HUES64 (cell line): Measurements from ENCODE around the gene GNAL.
A peak's percentile ranks its signal among the peaks of the same experiment; 100 is the strongest.

Source experiments
- H3K27ac ChIP-seq: 2 replicates; pipeline ENCODE4 v1.7.0; 2013; ENCODE audit warnings: low read depth, low read length, inconsistent platforms
- H3K27me3 ChIP-seq: 2 replicates; pipeline ENCODE4 v1.6.1; 2013; ENCODE audit warnings: mild to moderate bottlenecking, low read length; ENCODE audit not compliant: insufficient read depth
- H3K36me3 ChIP-seq: 2 replicates; pipeline ENCODE4 v1.6.1; 2013; ENCODE audit warnings: mild to moderate bottlenecking, low read length; ENCODE audit not compliant: insufficient read depth
- H3K4me1 ChIP-seq: 2 replicates; pipeline ENCODE4 v1.6.1; 2013; ENCODE audit warnings: mild to moderate bottlenecking, low read length, moderate library complexity; ENCODE audit not compliant: insufficient read depth
- H3K4me3 ChIP-seq: 2 replicates; pipeline ENCODE4 v1.5.1; 2013; ENCODE audit warnings: mild to moderate bottlenecking, low read length, moderate library complexity
- H3K9ac ChIP-seq: 2 replicates; pipeline ENCODE4 v1.6.1; 2013; ENCODE audit warnings: mild to moderate bottlenecking, low read depth, low read length
- H3K9me3 ChIP-seq: 2 replicates; pipeline ENCODE4 v1.6.1; 2013; ENCODE audit warnings: low read depth, low read length; ENCODE audit not compliant: insufficient read depth
- WGBS: fragments of 150-250, 120-280 bp; methylation state at CpG from one replicate; pipeline ENCODE4 v1.1.7; 2013; ENCODE audit warnings: missing lambda C conversion rate; 5-methylcytosine and 5-hydroxymethylcytosine counted together

GNAL gene

GRCh38 chr18:11792632-11793031, 103.6 kb downstream of the GNAL start:
- no peaks in the 10 kb centered on the region for H3K27me3 ChIP-seq
- no peak overlapping the region for H3K9ac ChIP-seq

GRCh38 chr18:11794195-11794594, 105.1 kb downstream of the GNAL start:
- no peak overlapping the region for H3K4me3 ChIP-seq
- 95% methylated on average over 3 of the region's 3 CpGs for WGBS
- H3K27ac ChIP-seq: no peak overlapping the region
- H3K4me1 ChIP-seq: peaks cover 24% of the 10 kb centered on the region
- no peaks in the 10 kb centered on the region for H3K36me3 ChIP-seq
- no peaks in the 10 kb centered on the region for H3K9me3 ChIP-seq
- H3K9ac ChIP-seq: no peak overlapping the region
- H3K27me3 ChIP-seq: no peaks in the 10 kb centered on the region

More at GRCh38 chr18:11792632-11793031, 103.6 kb downstream of the GNAL start:
- no peaks in the 10 kb centered on the region for H3K9me3 ChIP-seq
- no peak overlapping the region for H3K4me3 ChIP-seq
- H3K36me3 ChIP-seq: no peaks in the 10 kb centered on the region
- H3K27ac ChIP-seq: no peak overlapping the region
- H3K4me1 ChIP-seq: peaks cover 33% of the 10 kb centered on the region

GRCh38 chr18:11795916-11796315, 106.9 kb downstream of the GNAL start:
- WGBS: 95% methylated on average over 6 of the region's 6 CpGs

GRCh38 chr18:11798271-11798670, 109.2 kb downstream of the GNAL start:
- H3K36me3 ChIP-seq: no peaks in the 10 kb centered on the region
- no peaks in the 10 kb centered on the region for H3K27me3 ChIP-seq
- no peaks in the 10 kb centered on the region for H3K4me1 ChIP-seq
- WGBS: 88% methylated on average over 1 of the region's 1 CpG
- H3K27ac ChIP-seq: no peak overlapping the region
- no peak overlapping the region for H3K9ac ChIP-seq
- H3K4me3 ChIP-seq: no peak overlapping the region
- H3K9me3 ChIP-seq: no peaks in the 10 kb centered on the region

More at GRCh38 chr18:11795916-11796315, 106.9 kb downstream of the GNAL start:
- no peak overlapping the region for H3K4me3 ChIP-seq
- no peak overlapping the region for H3K9ac ChIP-seq
- no peaks in the 10 kb centered on the region for H3K27me3 ChIP-seq
- peaks cover 9% of the 10 kb centered on the region; the same call in 1 of the 2 replicates for H3K4me1 ChIP-seq
- H3K27ac ChIP-seq: no peak overlapping the region
- no peaks in the 10 kb centered on the region for H3K36me3 ChIP-seq
- no peaks in the 10 kb centered on the region for H3K9me3 ChIP-seq

- Histone ChIP-seq H3K27me3 (no peaks in the 10 kb centered on the region), H3K27ac (no peak overlapping the region), H3K9ac (no peak overlapping the region), H3K9me3 (no peaks in the 10 kb centered on the region), H3K36me3 (no peaks in the 10 kb centered on the region), H3K4me1 (no peaks in the 10 kb centered on the region), H3K4me3 (no peak overlapping the region)
- 100% methylated on average over 2 of the region's 2 CpGs for WGBS
These were observed 110.0 kb downstream of the GNAL start for GRCh38 chr18:11799066-11799465.

GRCh38 chr18:11800566-11801334, 111.7 kb downstream of the GNAL start:
- 85% methylated on average over 4 of the region's 5 CpGs for WGBS
- Histone ChIP-seq H3K9ac (no peak overlapping the region), H3K4me1 (0 out of 2 replicates have a peak, but pooled peaks cover 2% of the 10 kb centered on the region), H3K9me3 (no peaks in the 10 kb centered on the region), H3K27ac (no peak overlapping the region), H3K27me3 (no peaks in the 10 kb centered on the region), H3K4me3 (no peak overlapping the region), H3K36me3 (no peaks in the 10 kb centered on the region)

- no peak overlapping the region for H3K9ac ChIP-seq
- H3K4me1 ChIP-seq: peaks cover 10% of the 10 kb centered on the region
- no peaks in the 10 kb centered on the region for H3K27me3 ChIP-seq
- no peak overlapping the region for H3K4me3 ChIP-seq
- no peaks in the 10 kb centered on the region for H3K9me3 ChIP-seq
- H3K36me3 ChIP-seq: no peaks in the 10 kb centered on the region
- H3K27ac ChIP-seq: no peak overlapping the region
- 93% methylated on average over 4 of the region's 4 CpGs for WGBS
These were observed 112.5 kb downstream of the GNAL start for GRCh38 chr18:11801573-11801972.

- H3K36me3 ChIP-seq: no peaks in the 10 kb centered on the region
- WGBS: 85% methylated on average over 6 of the region's 6 CpGs
- peaks cover 15% of the 10 kb centered on the region for H3K4me1 ChIP-seq
- H3K27ac ChIP-seq: no peak overlapping the region
- no peak overlapping the region for H3K9ac ChIP-seq
- no peaks in the 10 kb centered on the region for H3K27me3 ChIP-seq
- H3K9me3 ChIP-seq: no peaks in the 10 kb centered on the region
- no peak overlapping the region for H3K4me3 ChIP-seq
These were observed 113.1 kb downstream of the GNAL start for GRCh38 chr18:11802158-11802557.

- 95% methylated on average over 10 of the region's 10 CpGs for WGBS
These were observed 113.5 kb downstream of the GNAL start for GRCh38 chr18:11802586-11802985.

GRCh38 chr18:11807233-11807632, 118.2 kb downstream of the GNAL start:
- Histone ChIP-seq H3K27me3 (no peaks in the 10 kb centered on the region), H3K27ac (peak overlapping the region; percentile 83), H3K9me3 (no peaks in the 10 kb centered on the region), H3K4me1 (peaks cover 49% of the 10 kb centered on the region), H3K36me3 (no peaks in the 10 kb centered on the region), H3K9ac (peak overlapping the region; percentile 50; the same call in 1 of the 2 replicates), H3K4me3 (no peak overlapping the region)
- WGBS: 90% methylated on average over 7 of the region's 7 CpGs

More at GRCh38 chr18:11802586-11802985, 113.5 kb downstream of the GNAL start:
- Histone ChIP-seq H3K27ac (no peak overlapping the region), H3K36me3 (no peaks in the 10 kb centered on the region), H3K4me1 (peaks cover 19% of the 10 kb centered on the region), H3K4me3 (no peak overlapping the region), H3K9ac (no peak overlapping the region), H3K9me3 (no peaks in the 10 kb centered on the region), H3K27me3 (no peaks in the 10 kb centered on the region)

- Histone ChIP-seq H3K36me3 (no peaks in the 10 kb centered on the region), H3K4me3 (no peak overlapping the region), H3K27me3 (no peaks in the 10 kb centered on the region), H3K4me1 (peaks cover 49% of the 10 kb centered on the region), H3K9me3 (no peaks in the 10 kb centered on the region), H3K27ac (peak overlapping the region; percentile 83), H3K9ac (peak overlapping the region; percentile 50)
- 58% methylated on average over 11 of the region's 11 CpGs for WGBS
These were observed 119.2 kb downstream of the GNAL start for GRCh38 chr18:11808001-11808855.
